Neural cell (in vitro differentiated cells): Measurements from ENCODE around the gene MAP3K19. TPM values are rescaled to one million over a fixed set of nuclear protein-coding genes. Genes with fewer than 3 reads are reported as not detected.

ENCODE experiments used
- H2AFZ ChIP-seq: fragments of 200-600, 300-800 bp; sonication (generic), shearing (Covaris generic); 2 replicates; pipeline ENCODE4 v1.6.0; 2014; ENCODE audit warnings: low read depth, mild to moderate bottlenecking, antibody characterized with exemption, low read length, moderate library complexity
- H3F3A ChIP-seq: fragments of 200-600 bp; shearing (Covaris generic); 2 replicates; pipeline ENCODE4 v1.6.1; 2016; ENCODE audit warnings: mild to moderate bottlenecking, moderate library complexity, mixed read lengths, antibody characterized with exemption, low read length; ENCODE audit not compliant: insufficient read depth, poor library complexity, severe bottlenecking
- H3K27ac ChIP-seq: fragments of 200-600, 300-800 bp; sonication (generic), shearing (Covaris generic); 2 replicates; pipeline ENCODE4 v1.5.1; 2014; ENCODE audit warnings: mild to moderate bottlenecking, low read length, moderate library complexity
- H3K27me3 ChIP-seq: fragments of 300-800, 200-600 bp; sonication (generic), shearing (Covaris generic); 2 replicates; pipeline ENCODE4 v1.6.0; 2014; ENCODE audit warnings: mild to moderate bottlenecking, low read depth, low read length, moderate library complexity; ENCODE audit not compliant: insufficient read depth
- H3K36me3 ChIP-seq: fragments of 300-800, 200-600 bp; sonication (generic), shearing (Covaris generic); 2 replicates; pipeline ENCODE4 v1.5.1; 2014; ENCODE audit warnings: mild to moderate bottlenecking, antibody characterized with exemption, low read length, moderate library complexity; ENCODE audit not compliant: insufficient read depth
- H3K4me2 ChIP-seq: fragments of 300-800, 200-600 bp; sonication (generic), shearing (Covaris generic); 2 replicates; pipeline ENCODE4 v1.6.0; 2014; ENCODE audit warnings: mild to moderate bottlenecking, low read length
- H3K4me3 ChIP-seq: fragments of 300-800, 200-600 bp; sonication (generic), shearing (Covaris generic); 2 replicates; pipeline ENCODE4 v1.5.1; 2014; ENCODE audit warnings: mild to moderate bottlenecking, low read length, moderate library complexity
- H3K79me2 ChIP-seq: fragments of 200-600 bp; shearing (Covaris generic); replicated peaks from 2 replicates; pipeline ENCODE4 v1.6.0; 2014; ENCODE audit warnings: mild to moderate bottlenecking, low read length, moderate library complexity; ENCODE audit not compliant: insufficient read depth
- H3K9ac ChIP-seq: fragments of 300-800, 200-600 bp; sonication (generic), shearing (Covaris generic); 2 replicates; pipeline ENCODE4 v1.6.1; 2016; ENCODE audit warnings: mild to moderate bottlenecking, low read length, mixed read lengths
- H3K9me2 ChIP-seq: fragments of 200-600 bp; shearing (Covaris generic); 2 replicates; pipeline ENCODE4 v1.6.1; 2016; ENCODE audit warnings: mild to moderate bottlenecking, low read length, mixed read lengths; ENCODE audit not compliant: insufficient read depth
- H3K9me3 ChIP-seq: fragments of 200-600, 300-800 bp; sonication (generic), shearing (Covaris generic); 2 replicates; pipeline ENCODE4 v1.6.1; 2016; ENCODE audit warnings: mild to moderate bottlenecking, mixed run types, low read length, moderate library complexity, mixed read lengths
- H4K20me1 ChIP-seq: fragments of 200-600 bp; shearing (Covaris generic); 2 replicates; pipeline ENCODE4 v1.6.1; 2016; ENCODE audit warnings: mild to moderate bottlenecking, mixed run types; ENCODE audit not compliant: insufficient read depth
- EP300 ChIP-seq: fragments of 450-650 bp; conservative IDR thresholded peaks from 2 replicates; pipeline ENCODE4 v1.6.1; 2014; ENCODE audit warnings: antibody characterized with exemption, mild to moderate bottlenecking, moderate library complexity; ENCODE audit not compliant: poor library complexity, severe bottlenecking
- EZH2 ChIP-seq: fragments of 200-600, 300-800 bp; shearing (Covaris generic), sonication (generic); IDR thresholded peaks from 2 replicates; pipeline ENCODE4 v1.6.1; 2014; ENCODE audit warnings: antibody characterized with exemption, low read length, borderline replicate concordance, mild to moderate bottlenecking; ENCODE audit not compliant: insufficient read depth, poor library complexity, severe bottlenecking
- MXI1 ChIP-seq: fragments of 450-650 bp; conservative IDR thresholded peaks from 2 replicates; pipeline ENCODE4 v1.6.1; 2014; ENCODE audit warnings: antibody characterized with exemption, mild to moderate bottlenecking; ENCODE audit not compliant: poor library complexity, severe bottlenecking
- POLR2AphosphoS5 ChIP-seq: IDR thresholded peaks from 2 replicates; pipeline ENCODE4 v1.6.1; 2012
- RAD21 ChIP-seq: fragments of 450-650 bp; conservative IDR thresholded peaks from 2 replicates; pipeline ENCODE4 v1.6.1; 2014; ENCODE audit warnings: antibody characterized with exemption, mild to moderate bottlenecking, moderate library complexity
- REST ChIP-seq: IDR thresholded peaks from 2 replicates; pipeline ENCODE4 v1.6.1; 2012; ENCODE audit warnings: borderline replicate concordance
- SMC3 ChIP-seq: fragments of 450-650 bp; conservative IDR thresholded peaks from 2 replicates; pipeline ENCODE4 v1.6.1; 2014; ENCODE audit warnings: antibody characterized with exemption, mild to moderate bottlenecking, moderate library complexity; ENCODE audit not compliant: poor library complexity
- TAF1 ChIP-seq: IDR thresholded peaks from 2 replicates; pipeline ENCODE4 v1.6.1; 2012; ENCODE audit warnings: low read depth
- polyA plus RNA-seq: library from polyadenylated mRNA; depleted of rRNA; stranded (reverse); fragments of >200 nt; gene quantifications from 2 replicates; pipeline ENCODE4 v1.2.3, GENCODE V29; 2014
- TF ChIP-seq, protein P1 (sequence below): fragments of 450-650 bp; IDR thresholded peaks from 2 replicates; pipeline ENCODE4 v1.5.1; 2014; ENCODE audit warnings: antibody characterized with exemption, mild to moderate bottlenecking, moderate library complexity; ENCODE audit not compliant: poor library complexity, severe bottlenecking

Gene MAP3K19
- polyA plus RNA-seq, 1 donor from 2014 or later: not detected

GRCh38 chr2:134985061-134985460 lies 62.2 kb downstream of the MAP3K19 start:
- Histone ChIP-seq H3F3A (no peaks in the 10 kb centered on the region), H3K36me3 (no peaks in the 10 kb centered on the region), H3K9me3 (no peaks in the 10 kb centered on the region), H3K9me2 (no peaks in the 10 kb centered on the region), H4K20me1 (no peaks in the 10 kb centered on the region), H2AFZ (no peak overlapping the region), H3K79me2 (no peaks in the 10 kb centered on the region), H3K4me3 (no peak overlapping the region), H3K27me3 (no peaks in the 10 kb centered on the region), H3K9ac (no peak overlapping the region), H3K27ac (no peak overlapping the region), H3K4me2 (no peak overlapping the region)
- TF ChIP-seq REST (no peak), MXI1 (no peak), TAF1 (no peak), SMC3 (no peak), RAD21 (no peak), POLR2AphosphoS5 (no peak), EZH2 (no peak), EP300 (no peak)
- TF ChIP-seq, protein P1, sequence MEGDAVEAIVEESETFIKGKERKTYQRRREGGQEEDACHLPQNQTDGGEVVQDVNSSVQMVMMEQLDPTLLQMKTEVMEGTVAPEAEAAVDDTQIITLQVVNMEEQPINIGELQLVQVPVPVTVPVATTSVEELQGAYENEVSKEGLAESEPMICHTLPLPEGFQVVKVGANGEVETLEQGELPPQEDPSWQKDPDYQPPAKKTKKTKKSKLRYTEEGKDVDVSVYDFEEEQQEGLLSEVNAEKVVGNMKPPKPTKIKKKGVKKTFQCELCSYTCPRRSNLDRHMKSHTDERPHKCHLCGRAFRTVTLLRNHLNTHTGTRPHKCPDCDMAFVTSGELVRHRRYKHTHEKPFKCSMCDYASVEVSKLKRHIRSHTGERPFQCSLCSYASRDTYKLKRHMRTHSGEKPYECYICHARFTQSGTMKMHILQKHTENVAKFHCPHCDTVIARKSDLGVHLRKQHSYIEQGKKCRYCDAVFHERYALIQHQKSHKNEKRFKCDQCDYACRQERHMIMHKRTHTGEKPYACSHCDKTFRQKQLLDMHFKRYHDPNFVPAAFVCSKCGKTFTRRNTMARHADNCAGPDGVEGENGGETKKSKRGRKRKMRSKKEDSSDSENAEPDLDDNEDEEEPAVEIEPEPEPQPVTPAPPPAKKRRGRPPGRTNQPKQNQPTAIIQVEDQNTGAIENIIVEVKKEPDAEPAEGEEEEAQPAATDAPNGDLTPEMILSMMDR: no peak

DNA sequence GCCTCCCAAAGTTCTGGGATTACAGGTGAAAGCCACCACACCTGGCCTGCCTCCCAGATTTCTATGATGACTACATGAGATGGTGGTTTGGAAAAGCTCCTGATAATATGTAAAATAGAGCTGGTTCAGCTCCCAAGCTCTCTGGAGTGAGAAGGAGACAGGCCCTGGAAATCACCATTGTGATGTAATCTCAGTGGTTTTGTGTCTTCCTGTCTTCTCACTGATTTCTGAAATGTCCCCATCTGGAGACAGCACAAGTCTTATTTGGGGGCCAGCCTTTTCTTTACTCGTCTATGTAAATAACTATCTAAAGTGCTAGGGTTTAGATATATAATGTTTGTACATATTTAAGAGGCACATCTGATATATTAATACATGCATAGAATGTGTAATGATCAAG lies 64.6 kb downstream of the MAP3K19 start:
- Histone ChIP-seq H3K9ac (no peak overlapping the region), H3K36me3 (no peaks in the 10 kb centered on the region), H3K9me3 (no peaks in the 10 kb centered on the region), H3K27ac (no peak overlapping the region), H3K9me2 (no peaks in the 10 kb centered on the region), H3K79me2 (no peaks in the 10 kb centered on the region), H2AFZ (no peak overlapping the region), H3F3A (no peaks in the 10 kb centered on the region), H4K20me1 (no peaks in the 10 kb centered on the region), H3K4me3 (no peak overlapping the region), H3K27me3 (no peaks in the 10 kb centered on the region), H3K4me2 (no peak overlapping the region)
- no peak for TF ChIP-seq EZH2
- TF ChIP-seq RAD21: no peak
- TF ChIP-seq REST: no peak
- TF ChIP-seq SMC3: no peak
- no peak for TF ChIP-seq POLR2AphosphoS5
- TF ChIP-seq TAF1: no peak
- no peak for TF ChIP-seq EP300
- no peak for TF ChIP-seq MXI1
- TF ChIP-seq, protein P1: no peak
